HG02852 (cell line): Measurements from ENCODE around the gene ELOVL4.

ENCODE experiments used
- ATAC-seq: cut with Tn5 transposase; IDR thresholded peaks from one replicate; pipeline ENCODE4 v1.9.1; 2021; ENCODE audit warnings: mild to moderate bottlenecking, moderate library complexity; ENCODE audit not compliant: unreplicated experiment

Gene ELOVL4

DNA sequence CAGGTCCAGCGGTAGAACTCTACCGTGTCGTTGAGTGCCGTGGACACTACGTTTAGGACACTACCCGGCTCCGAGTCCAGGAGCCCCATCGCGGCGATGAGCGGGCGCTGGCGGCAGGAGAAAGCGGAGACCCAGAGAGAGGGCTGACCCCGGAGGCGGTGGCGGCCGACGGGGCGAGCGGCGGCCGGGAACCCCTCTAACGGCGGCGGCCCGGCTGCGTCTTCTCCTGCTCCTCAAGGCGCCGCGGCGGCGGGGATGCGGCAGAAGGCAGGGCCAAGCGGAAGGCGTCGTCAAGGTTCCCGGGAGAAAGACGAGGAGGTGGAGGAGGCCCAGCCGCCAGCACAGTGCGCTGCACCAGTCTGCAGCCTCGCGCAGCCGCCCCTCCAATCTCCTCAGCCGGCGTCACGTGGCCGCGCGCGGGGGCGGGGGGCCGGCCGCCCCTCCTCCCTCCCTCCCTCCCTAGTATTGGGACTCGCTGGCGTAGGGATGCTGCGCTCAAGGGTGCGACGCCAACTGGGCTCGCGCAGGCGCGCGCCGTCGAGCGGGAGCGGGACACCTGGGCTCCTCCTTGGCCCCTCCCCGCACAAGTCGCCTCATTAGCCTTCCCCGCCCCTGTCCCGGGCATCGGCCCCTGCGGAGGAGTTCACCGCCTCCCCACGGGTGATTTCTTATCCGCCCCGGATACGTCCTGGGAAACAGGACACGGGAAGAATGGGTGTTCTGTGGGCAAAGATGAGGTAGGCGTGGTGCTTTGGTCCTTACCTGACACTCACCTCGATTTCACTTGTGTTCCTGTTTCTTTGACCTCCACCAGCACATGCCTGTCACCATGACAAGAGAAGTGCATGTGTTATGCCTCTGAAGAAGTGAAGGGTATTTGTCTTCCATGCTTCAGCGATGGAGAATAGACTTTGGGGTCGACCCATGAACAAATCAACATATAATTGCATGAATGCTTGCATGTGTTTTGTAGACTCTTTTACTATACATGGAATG is at the start of gene ELOVL4:
TSS of gene ELOVL4 (minus strand) at position 363 of the 996 bp plus-strand sequence. CDS start at position 89, 274 bp downstream.
- peak; percentile 54 for ATAC-seq

DNA sequence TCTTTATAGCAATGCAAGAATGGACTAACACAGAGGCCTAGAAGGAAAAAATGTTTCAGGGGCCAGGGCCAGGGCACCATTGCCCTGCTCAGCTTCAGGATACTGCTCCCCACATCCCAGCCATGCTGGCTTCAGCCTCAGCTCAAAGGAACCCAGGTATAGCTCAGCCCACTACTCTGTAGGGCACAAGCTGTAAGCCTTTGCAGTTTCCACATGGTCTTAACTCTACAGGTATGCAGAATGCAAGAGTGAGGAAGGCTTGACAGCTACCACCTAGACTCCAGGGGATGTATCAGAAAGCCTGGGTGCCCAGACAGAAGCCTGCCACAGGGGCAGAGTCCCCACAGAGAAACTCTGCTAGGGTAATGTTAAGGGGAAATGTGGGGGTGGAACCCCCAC is 46.6 kb upstream of the ELOVL4 start:
- ATAC-seq = no peak

DNA sequence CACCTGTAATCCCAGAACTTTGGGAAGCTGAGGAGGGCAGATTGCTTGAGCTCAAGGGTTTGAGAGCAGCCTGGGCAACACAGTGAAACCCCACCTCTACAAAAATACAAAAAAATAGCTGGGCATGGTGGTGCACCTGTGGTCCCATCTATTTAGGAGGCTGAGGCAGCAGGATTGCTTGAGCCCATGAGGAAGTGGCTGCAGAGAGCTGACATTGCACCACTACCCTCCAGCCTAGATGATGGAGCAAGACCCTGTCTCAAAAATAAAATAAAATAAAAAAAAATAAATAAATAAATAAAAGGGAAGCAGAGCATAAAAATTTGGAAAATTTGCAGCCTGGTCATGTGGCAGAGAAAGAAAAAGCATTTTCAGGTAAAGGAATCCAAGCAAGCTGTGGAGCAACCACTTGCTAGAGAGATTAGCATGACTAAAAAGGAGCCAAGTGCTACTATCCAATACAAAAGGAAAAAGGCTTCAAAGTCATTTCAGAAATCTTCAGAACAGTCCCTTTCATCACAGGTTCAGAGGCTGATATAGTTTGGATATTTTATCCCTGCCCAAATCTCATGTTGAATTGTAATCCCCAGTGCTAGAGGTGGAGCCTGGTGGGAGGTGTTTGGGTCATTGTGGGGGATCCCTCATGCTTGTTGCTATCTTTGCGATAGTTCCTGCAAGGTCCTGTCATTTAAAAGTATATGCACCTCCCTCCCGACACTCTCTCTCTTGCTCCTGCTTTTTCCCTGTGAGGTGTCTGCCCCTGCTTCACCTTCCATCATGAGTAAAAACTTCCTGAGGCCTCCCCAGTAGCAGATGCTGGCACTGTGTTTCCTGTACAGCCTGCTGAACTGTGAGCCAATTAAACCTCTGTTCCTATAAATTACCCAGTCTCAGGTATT is 45.9 kb upstream of the ELOVL4 start:
- no peak for ATAC-seq

DNA sequence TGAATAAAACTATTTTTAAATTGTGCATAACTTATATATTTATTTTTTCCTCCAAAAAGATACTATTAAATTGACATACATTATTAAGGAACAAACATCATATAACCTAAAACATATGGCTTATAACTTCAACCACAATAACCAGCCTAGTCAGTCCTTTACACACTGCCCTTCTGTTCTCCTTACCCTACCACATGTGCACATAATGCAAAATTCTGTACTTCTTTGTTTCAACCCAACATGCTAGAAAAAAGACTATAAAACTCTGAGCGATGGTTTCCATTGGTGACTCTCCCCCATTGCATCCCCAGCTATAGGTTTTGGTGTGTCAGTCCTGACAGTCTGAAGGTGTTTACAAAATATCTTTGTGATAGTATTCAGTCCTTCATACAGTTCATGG is 42.3 kb upstream of the ELOVL4 start:
- ATAC-seq = no peak

DNA sequence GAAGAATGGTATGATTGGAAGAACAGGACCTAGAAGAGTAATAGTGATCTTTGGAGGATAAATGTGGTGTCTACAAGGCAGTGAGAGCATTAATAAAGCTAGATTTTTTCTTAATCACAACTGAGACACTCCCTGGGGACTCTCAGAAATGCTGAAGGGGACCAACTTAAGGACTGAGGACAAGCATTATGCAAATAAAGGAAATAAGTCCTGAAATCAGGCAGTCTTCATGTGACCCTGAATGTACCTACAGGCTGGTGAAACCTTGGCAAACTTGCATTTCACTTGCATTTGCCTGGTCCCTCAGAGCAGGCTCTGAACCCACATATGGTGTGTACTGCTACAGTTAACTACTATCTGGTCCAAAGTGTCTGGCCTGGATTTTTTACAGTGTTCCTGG is 37.8 kb upstream of the ELOVL4 start:
- no peak for ATAC-seq

DNA sequence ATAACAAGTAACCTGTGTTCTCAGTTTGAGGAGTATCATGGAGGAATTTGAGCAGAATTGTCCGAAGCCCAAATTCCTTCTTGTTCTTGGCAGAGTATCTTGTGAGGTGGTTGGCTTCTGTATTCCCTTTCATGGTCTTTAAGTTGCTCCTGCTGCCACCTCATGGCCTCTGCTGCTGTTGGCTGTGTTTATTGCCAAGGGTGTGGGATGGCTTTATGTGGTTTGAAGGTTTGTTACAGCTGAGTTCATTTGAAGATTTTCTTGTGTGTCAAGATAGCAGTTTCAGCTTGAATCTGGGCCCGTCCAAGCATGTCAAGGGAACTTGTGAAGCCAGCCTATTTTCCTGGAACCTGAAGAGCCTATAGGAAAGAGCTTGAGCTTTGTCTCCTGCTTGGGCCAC is 36.9 kb upstream of the ELOVL4 start:
- ATAC-seq = peak; percentile 60

DNA sequence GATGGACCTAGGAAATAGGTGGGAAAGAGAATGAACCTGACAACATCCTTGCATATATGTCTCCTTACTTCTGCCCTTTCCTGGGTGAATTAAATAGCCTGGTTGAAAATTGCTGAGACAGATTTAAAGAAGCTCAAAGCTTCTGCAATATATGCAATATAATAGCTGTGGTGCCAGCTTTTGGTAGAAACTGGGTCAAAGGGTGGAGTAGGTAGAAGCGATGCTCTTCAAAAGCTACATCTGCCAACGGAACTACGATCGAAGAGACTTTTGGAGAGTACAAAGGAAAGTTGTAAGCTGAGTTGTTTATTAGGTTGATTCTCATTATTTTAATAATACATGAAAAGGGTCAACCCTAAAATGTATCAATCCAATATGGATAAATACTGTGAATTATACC is 34.3 kb upstream of the ELOVL4 start:
- ATAC-seq = no peak

DNA sequence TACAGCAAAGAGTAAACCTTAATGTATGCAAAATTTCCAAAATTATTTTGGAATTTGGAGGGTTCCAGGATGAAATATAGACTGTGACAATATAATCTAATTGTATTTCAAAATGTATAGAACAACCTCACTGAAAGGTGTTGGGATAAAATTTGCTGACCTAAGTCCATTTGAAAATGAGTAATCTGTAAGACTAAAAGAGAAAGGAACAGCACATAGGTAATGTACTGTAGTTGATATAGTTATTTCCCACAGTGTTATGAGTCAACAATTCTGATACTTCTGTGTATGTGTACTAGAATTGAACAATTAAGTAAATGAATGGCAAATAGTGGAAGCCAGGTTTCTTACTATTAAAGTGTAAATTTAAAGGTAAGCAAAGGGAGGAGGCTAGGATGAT is 23.8 kb upstream of the ELOVL4 start:
- ATAC-seq = no peak

DNA sequence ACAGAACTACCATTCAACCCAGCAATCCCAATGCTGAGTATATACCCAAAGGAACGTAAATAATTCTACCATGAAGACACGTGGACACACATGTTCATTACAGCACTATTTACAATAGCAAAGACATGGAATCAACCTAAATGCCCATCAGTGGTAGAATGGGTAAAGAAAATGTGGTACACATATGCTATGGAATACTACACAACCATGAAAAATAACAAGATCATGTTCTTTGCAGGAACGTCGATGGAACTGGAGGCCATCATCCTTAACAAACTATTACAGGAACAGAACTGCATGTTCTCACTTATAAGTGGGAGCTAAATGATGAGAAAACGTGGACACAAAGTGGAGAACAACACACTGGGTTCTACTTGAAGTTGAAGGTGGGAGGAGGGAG is 22.4 kb upstream of the ELOVL4 start:
- ATAC-seq = no peak

DNA sequence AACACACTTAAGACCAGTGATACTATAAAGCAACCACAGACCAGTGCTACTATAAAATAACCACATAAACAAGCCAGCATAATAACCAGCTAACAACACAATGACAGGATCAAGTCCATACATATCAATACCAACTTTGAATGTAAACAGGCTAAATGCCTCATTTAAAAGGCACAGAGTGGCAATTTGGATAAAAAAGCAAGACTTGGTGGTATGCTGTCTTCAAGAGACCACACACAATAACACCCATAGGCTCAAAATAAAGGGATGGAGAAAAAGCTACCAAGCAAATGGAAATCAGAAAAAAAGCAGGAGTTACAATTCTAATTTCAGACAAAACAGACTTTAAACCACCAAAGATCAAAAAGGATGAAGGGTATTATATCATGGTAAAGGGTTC is 19.8 kb upstream of the ELOVL4 start:
- ATAC-seq = no peak

DNA sequence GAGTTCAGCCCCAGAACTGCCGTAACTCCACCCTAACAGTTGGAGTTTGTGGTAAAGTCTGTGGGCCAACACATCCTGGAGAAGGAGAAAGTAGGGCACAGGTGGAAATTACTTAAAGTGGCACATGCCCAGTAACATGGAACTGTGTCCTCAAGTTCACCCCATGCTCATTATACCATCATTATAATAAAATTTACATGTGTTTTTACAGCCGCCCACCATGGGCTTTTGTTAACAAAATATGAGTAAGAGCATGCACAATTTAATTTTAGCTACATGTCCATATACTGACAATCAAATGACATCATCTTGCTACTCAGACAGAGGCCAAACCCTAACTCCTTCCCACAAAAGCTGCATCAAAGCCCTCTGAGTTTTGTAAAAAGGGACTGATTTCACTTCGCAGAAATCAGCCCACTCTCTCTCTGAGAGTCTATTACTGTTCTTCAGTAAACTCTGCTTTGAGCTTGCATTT is 17.3 kb upstream of the ELOVL4 start:
- ATAC-seq = no peak

DNA sequence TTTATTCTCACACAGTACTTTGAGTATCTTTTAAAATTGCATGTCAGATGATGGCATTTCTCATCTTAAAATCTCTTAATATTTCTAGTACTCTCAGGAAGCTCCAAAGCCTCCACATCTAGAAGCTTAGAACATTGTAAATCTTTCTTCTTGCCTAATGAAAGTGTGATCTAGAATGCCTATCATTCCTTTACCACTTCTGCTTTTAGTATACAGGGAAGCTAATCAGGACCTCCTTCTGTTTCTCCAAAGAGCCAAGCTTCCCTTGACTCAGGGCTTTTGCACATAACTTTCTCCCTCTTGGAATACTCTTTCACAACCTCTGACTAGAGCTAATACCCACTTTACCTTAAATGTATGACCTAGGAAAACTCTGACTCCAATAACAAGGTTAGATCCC is 7.5 kb upstream of the ELOVL4 start:
- no peak for ATAC-seq

DNA sequence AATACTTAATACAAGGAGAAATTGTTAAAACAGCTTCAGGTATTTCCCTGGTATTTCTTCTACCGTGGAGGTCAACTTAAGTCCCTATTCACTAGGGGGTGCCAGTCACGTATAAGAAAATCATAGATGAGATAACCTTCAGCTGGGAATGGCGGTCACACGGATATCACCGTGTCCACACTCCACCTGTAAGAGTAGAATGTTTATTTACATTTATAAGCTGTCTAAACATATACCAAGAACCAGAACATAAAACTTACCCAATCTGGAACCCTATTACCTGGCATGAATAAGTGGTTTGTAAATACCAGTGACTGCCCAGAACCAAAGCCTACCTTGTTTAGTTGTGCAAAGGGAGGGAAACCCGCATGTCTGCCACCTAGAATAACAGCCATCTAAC is 1.9 kb upstream of the ELOVL4 start:
- ATAC-seq = peak; percentile 53

DNA sequence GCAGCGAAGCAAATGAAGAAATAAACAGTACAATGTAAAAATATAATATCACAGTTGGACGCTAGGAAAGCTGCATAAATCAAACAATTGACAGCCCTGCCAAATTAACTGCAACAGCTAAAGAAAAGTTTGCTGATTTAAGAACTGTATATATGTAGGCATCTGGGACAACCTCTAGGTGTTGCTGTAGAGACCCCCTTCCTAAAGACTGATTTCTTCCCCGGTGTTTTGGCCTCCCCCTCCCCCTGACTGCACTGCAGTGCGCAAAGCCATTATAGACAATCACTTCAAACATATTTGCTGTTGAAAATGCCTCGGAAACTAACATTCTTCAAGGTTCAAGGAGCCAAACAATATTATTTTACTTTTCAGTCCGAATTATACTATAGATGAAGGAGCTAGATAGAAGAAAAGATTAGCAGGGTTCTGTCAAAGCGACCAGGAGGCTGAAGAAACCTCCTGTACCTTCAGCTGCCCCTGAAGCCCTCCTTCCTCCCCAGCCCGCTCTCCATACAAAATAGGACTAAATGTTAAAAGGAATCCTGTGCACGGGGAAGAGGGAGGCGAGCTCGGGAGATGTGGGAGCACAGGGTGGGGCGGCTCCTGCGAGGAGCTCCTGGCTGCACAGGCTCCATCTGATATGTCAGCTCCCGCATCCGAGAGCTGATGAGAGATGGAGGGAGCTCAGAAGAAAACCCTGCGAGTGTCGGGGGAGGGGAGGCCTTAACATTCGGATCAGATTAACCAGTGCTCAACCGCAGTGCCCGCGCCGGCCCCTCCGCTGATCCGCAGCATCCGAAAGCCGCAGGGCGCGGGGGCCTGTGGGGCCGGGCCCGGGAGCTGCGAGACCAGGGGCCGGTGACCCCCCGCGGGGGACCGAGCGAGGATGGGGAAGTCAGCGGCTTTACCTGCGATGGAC is 822 bp downstream of the ELOVL4 start:
- peak; percentile 31 for ATAC-seq

DNA sequence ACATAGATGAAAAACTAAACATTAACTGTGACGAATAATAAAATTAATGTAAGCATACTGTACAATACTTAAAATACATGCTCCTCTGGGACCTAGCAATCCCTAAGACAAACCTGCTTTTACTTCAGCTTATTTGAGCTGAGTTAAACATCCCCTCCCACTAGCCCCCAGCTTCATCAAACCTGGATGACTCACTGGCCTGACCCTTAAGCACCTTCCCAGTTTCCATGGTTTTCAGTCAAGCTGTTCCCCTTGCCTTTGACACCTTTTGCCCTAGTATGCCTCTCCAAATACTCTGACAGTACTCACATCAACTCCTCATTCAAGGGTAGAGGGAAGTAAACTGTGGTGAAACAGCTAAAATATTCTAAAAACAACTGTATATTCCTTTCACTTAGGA is 4.2 kb downstream of the ELOVL4 start:
- no peak for ATAC-seq

DNA sequence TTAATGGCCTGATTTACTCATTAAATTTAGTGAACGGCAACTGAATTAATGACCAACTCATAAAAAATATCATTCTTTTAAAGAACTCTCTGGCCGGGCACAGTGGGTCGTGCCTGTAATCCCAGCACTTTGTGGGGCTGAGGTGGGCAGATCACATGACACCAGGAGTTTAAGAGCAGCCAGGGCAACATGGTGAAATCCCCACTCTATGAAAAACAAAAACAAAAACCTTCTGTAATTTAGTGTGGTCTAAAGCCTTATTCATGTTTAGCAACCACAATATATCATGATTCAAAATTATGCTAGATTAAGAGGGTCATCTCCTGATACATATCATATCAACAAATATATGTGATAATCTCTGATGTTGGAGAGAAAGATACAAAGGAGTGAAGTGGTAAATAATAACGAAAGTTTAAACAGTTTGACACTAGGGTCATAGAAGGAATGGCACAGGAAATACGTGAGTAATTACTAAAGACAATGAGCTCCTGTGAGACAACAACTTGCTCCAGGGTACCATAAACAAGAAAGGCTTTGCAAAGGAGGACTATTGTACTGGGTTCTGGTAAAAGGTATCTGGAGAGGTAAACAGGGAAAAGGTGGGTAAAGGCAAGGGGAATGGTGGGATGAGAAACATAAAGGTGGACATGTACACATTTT is 5.7 kb downstream of the ELOVL4 start:
- ATAC-seq = no peak

DNA sequence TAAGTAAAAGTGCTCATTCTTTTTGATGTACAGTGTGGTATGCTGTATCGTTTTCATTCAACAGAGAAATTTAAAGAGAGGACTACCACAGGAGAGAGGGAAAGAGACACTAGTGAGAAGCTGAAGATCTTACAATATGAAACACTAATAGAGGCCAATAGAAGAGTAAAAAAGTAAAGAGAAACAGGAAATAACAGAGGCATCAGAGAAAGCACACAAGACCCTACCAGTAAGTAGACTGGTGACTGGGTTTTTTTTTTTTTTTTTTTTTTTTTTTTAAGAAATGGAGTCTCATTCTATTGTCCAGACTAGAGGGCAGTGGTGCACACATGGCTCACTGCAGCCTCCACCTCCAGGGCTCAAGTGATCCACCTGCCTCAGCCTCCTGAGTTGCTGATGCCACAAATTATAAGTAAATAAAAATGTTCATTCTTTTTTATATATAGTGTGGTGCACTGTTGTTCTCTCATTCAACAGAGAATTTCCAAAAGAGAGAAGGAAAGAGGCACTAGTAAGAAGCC is 18.8 kb downstream of the ELOVL4 start:
- ATAC-seq = no peak

DNA sequence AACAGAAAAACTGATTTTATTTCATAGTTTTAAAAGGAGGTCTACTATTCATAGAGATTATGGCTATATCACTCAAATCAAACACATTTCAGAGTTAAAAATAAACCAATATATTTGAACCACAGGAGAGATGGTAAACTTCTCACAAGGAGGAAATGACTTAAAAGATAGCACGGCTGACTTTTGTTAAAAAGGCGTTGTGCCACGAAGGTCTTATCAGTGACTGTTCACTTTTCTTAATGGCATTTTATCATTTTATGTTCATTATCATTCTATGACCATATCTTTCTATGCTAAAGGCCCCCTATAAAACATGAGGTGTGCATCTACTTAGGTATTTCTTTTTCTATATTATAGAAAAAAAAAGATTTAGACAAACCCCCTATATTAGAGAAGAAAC is 19.6 kb downstream of the ELOVL4 start:
- no peak for ATAC-seq

DNA sequence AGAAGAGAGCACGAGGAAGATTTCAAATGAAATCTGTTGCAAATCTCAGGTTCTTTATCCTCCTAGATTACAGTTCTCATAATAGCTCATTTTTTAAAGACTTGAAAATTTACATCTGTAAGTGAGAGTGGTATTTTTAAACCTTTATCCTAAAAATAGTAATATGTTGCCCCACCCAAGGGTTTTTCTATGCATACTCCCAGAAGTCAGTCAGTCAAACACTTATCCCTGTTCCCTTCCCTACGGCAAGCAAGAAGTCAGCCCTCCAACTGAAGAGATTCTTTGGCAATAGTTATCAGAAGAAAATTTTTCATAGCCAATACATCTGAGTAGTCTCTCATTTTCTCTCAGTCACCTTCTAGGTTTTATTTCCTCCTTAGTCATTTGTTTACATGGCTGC is 24.1 kb downstream of the ELOVL4 start:
- ATAC-seq = no peak

DNA sequence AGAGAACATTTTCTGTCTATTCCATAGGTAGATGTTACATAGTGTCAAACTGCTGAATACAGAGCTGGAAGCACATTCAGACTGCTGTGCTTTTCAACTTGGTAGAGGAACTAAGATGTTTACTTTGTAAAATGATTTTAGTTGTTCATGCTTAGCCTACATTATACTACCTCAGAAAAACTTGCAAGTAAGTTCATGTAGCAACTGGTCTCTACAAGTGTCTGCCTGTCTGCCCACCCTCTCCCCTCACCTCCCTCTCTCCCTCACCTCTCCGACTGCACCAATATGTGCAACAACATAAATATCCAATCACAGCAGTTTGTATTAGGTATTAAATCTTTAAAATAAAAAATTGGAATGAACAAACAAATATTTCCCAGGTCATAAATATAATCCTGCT is 25.3 kb downstream of the ELOVL4 start:
- no peak for ATAC-seq
